Measurements from ENCODE around the gene STEAP1B. TPM values are rescaled to one million over a fixed set of nuclear protein-coding genes. Genes with fewer than 3 reads are reported as not detected.

STEAP1B gene
- total RNA-seq, 1 donor from 2014 or later: 0.30 TPM

GRCh38 chr7:22399546-22399945 lies 100.4 kb downstream of the STEAP1B start:
- peaks cover 9% of the 10 kb centered on the region for H3K4me1 Mint-ChIP-seq (ENCODE audit: low read depth)
- no peak for DNase-seq (ENCODE audit: low spot score)
- H3K4me3 Mint-ChIP-seq (ENCODE audit: low read depth): no peak overlapping the region
- no peak overlapping the region for H3K27ac Mint-ChIP-seq
- H3K36me3 Mint-ChIP-seq (ENCODE audit: low read depth): no peaks in the 10 kb centered on the region
- intact Hi-C loops (cut with micrococcal nuclease): no loop called here
- H3K9me3 Mint-ChIP-seq: no peaks in the 10 kb centered on the region
- peaks cover 11% of the 10 kb centered on the region for H3K27me3 Mint-ChIP-seq (ENCODE audit: low read depth)

GRCh38 chr7:22399091-22399490 lies 100.9 kb downstream of the STEAP1B start:
- Mint-ChIP-seq H3K27me3 (ENCODE audit: low read depth) (peaks cover 11% of the 10 kb centered on the region), H3K27ac (no peak overlapping the region), H3K4me1 (ENCODE audit: low read depth) (peaks cover 9% of the 10 kb centered on the region), H3K9me3 (no peaks in the 10 kb centered on the region), H3K36me3 (ENCODE audit: low read depth) (no peaks in the 10 kb centered on the region), H3K4me3 (ENCODE audit: low read depth) (no peak overlapping the region)
- intact Hi-C loops (cut with micrococcal nuclease): no loop called here
- no peak for DNase-seq (ENCODE audit: low spot score)

GRCh38 chr7:22397981-22398380 lies 102.0 kb downstream of the STEAP1B start:
- no peak overlapping the region for H3K4me3 Mint-ChIP-seq (ENCODE audit: low read depth)
- peaks cover 8% of the 10 kb centered on the region for H3K4me1 Mint-ChIP-seq (ENCODE audit: low read depth)
- H3K27me3 Mint-ChIP-seq (ENCODE audit: low read depth): peaks cover 14% of the 10 kb centered on the region
- no peaks in the 10 kb centered on the region for H3K36me3 Mint-ChIP-seq (ENCODE audit: low read depth)
- intact Hi-C loops (cut with micrococcal nuclease): no loop called here
- DNase-seq (ENCODE audit: low spot score): no peak
- no peak overlapping the region for H3K27ac Mint-ChIP-seq
- H3K9me3 Mint-ChIP-seq: no peaks in the 10 kb centered on the region

DNA sequence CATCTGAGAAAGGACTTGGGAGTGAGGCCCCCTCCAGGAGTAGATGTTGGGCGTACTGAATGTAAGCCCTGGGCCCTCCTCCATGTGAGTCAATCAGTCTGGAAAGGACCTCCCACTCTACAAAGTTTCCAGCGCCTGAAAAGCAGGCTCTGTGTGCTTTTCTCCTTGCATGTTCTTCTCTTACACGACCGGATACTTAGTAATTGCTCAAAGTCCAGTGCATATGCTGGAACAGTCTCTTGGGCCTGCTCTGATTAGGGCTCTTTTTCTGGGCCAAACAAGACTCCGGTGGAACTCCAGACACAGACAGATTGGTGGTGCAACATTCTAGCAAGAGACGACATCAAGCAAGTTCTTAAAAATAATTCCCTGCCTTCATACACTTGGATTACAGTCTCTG lies 104.8 kb downstream of the STEAP1B start:
- H3K27ac Mint-ChIP-seq: no peak overlapping the region

GRCh38 chr7:22394739-22395138 lies 105.2 kb downstream of the STEAP1B start:
- H3K27me3 Mint-ChIP-seq (ENCODE audit: low read depth): peaks cover 10% of the 10 kb centered on the region
- no peaks in the 10 kb centered on the region for H3K36me3 Mint-ChIP-seq (ENCODE audit: low read depth)
- H3K27ac Mint-ChIP-seq: no peak overlapping the region
- intact Hi-C loops (cut with micrococcal nuclease): no loop called here
- no peak for DNase-seq (ENCODE audit: low spot score)
- no peaks in the 10 kb centered on the region for H3K9me3 Mint-ChIP-seq
- H3K4me3 Mint-ChIP-seq (ENCODE audit: low read depth): no peak overlapping the region
- H3K4me1 Mint-ChIP-seq (ENCODE audit: low read depth): no peaks in the 10 kb centered on the region

More for the DNA sequence above, 104.8 kb downstream of the STEAP1B start:
- H3K9me3 Mint-ChIP-seq: no peaks in the 10 kb centered on the region
- DNase-seq (ENCODE audit: low spot score): no peak
- H3K27me3 Mint-ChIP-seq (ENCODE audit: low read depth): peaks cover 14% of the 10 kb centered on the region
- H3K4me1 Mint-ChIP-seq (ENCODE audit: low read depth): no peaks in the 10 kb centered on the region
- H3K36me3 Mint-ChIP-seq (ENCODE audit: low read depth): no peaks in the 10 kb centered on the region
- intact Hi-C loops (cut with micrococcal nuclease): no loop called here
- no peak overlapping the region for H3K4me3 Mint-ChIP-seq (ENCODE audit: low read depth)

- Mint-ChIP-seq H3K4me1 (ENCODE audit: low read depth) (no peaks in the 10 kb centered on the region), H3K9me3 (no peaks in the 10 kb centered on the region), H3K36me3 (ENCODE audit: low read depth) (no peaks in the 10 kb centered on the region), H3K27me3 (ENCODE audit: low read depth) (peaks cover 6% of the 10 kb centered on the region), H3K4me3 (ENCODE audit: low read depth) (no peak overlapping the region), H3K27ac (no peak overlapping the region)
- intact Hi-C loops (cut with micrococcal nuclease): no loop called here
- DNase-seq (ENCODE audit: low spot score): no peak
Observed at GRCh38 chr7:22393913-22394729, 105.9 kb downstream of the STEAP1B start.

- no peak for DNase-seq (ENCODE audit: low spot score)
- Mint-ChIP-seq H3K36me3 (ENCODE audit: low read depth) (no peaks in the 10 kb centered on the region), H3K4me3 (ENCODE audit: low read depth) (no peak overlapping the region), H3K9me3 (no peaks in the 10 kb centered on the region), H3K4me1 (ENCODE audit: low read depth) (no peaks in the 10 kb centered on the region), H3K27me3 (ENCODE audit: low read depth) (peaks cover 4% of the 10 kb centered on the region), H3K27ac (no peak overlapping the region)
- intact Hi-C loops (cut with micrococcal nuclease): no loop called here
Observed at GRCh38 chr7:22390516-22390915, 109.5 kb downstream of the STEAP1B start.

DNA sequence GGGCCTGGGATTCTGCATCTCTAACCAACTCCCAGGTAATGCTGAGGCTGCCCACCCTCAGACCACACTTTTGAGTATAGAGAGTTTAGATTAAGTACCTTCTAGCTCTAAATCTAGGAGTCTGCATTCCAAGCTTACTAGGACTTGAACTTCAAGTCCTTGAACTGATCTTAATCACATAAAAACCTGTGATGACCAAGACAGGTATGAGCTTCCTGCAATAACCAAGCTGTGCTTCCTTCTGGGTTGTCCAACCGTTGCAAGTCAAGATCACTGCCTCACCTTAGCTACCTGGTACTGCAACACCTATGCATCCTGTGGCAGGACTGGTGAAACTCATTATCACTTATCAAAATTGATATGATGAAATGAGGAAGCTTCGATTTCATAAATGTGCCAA lies 110.1 kb downstream of the STEAP1B start:
- H3K9me3 Mint-ChIP-seq: no peaks in the 10 kb centered on the region
- H3K27ac Mint-ChIP-seq: no peak overlapping the region
- H3K4me3 Mint-ChIP-seq (ENCODE audit: low read depth): no peak overlapping the region
- H3K4me1 Mint-ChIP-seq (ENCODE audit: low read depth): no peaks in the 10 kb centered on the region
- intact Hi-C loops (cut with micrococcal nuclease): no loop called here
- no peak for DNase-seq (ENCODE audit: low spot score)
- peaks cover 6% of the 10 kb centered on the region for H3K27me3 Mint-ChIP-seq (ENCODE audit: low read depth)
- H3K36me3 Mint-ChIP-seq (ENCODE audit: low read depth): no peaks in the 10 kb centered on the region

- H3K27me3 Mint-ChIP-seq (ENCODE audit: low read depth): peaks cover 9% of the 10 kb centered on the region
- no peaks in the 10 kb centered on the region for H3K4me1 Mint-ChIP-seq (ENCODE audit: low read depth)
- no peaks in the 10 kb centered on the region for H3K9me3 Mint-ChIP-seq
- no peak for DNase-seq (ENCODE audit: low spot score)
- no peaks in the 10 kb centered on the region for H3K36me3 Mint-ChIP-seq (ENCODE audit: low read depth)
- no peak overlapping the region for H3K4me3 Mint-ChIP-seq (ENCODE audit: low read depth)
- intact Hi-C loops (cut with micrococcal nuclease): no loop called here
- no peak overlapping the region for H3K27ac Mint-ChIP-seq
Observed at GRCh38 chr7:22387583-22387982, 112.4 kb downstream of the STEAP1B start.

DNA sequence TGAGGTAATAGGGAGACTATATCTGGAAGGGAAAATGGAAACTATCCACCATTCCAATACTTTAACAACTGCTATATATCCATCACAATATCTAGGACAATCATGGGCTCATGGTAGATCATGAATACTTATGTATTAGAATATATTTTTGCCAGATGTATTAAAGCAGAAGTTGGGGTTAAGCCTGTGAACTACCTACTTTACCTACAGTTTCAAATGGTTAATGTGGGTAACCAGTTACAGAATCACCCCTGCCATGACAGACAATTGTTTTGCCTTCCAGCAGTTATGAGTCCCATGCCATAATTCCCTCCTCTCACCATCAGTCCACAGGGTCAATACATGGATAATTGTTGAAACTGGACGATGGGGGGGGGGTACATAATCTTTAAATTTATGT lies 113.1 kb downstream of the STEAP1B start:
- no peaks in the 10 kb centered on the region for H3K36me3 Mint-ChIP-seq (ENCODE audit: low read depth)
- no peaks in the 10 kb centered on the region for H3K4me1 Mint-ChIP-seq (ENCODE audit: low read depth)
- no peaks in the 10 kb centered on the region for H3K9me3 Mint-ChIP-seq
- H3K4me3 Mint-ChIP-seq (ENCODE audit: low read depth): no peak overlapping the region
- H3K27me3 Mint-ChIP-seq (ENCODE audit: low read depth): peaks cover 10% of the 10 kb centered on the region
- intact Hi-C loops (cut with micrococcal nuclease): no loop called here
- no peak overlapping the region for H3K27ac Mint-ChIP-seq
- no peak for DNase-seq (ENCODE audit: low spot score)

DNA sequence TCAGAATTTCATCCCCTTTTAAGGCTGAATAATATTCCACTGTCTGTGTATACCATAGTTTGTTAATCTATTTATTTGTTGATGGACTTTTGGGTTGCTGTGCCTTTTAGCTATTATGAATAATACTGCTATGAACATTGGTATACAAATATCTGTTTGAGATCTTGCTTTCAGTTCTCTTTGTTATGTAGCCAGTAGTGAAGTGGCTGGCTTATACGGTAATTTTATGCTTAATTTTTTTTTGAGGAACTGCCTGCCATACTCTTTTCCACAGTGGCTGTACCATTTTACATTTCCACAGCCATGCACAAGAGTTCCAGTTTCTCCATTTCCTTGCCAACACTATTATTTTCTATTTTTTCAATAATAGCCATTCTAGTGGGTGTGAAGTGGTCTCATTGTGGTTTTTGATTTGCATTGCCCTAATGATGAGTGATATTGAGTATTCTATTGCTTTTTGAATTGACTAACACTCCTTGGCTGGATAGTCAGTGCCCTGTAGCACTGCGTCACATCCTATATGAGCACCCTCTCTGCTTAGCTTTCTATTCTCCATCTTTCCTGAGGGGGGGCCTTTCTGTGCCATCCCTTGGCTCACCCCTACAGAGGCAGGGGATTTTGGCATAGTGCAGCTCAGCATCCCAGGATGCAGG lies 113.7 kb downstream of the STEAP1B start:
- Mint-ChIP-seq H3K9me3 (no peaks in the 10 kb centered on the region), H3K27me3 (ENCODE audit: low read depth) (peaks cover 11% of the 10 kb centered on the region), H3K4me3 (ENCODE audit: low read depth) (no peak overlapping the region), H3K4me1 (ENCODE audit: low read depth) (no peaks in the 10 kb centered on the region), H3K27ac (no peak overlapping the region), H3K36me3 (ENCODE audit: low read depth) (no peaks in the 10 kb centered on the region)
- intact Hi-C loops (cut with micrococcal nuclease): no loop called here
- no peak for DNase-seq (ENCODE audit: low spot score)

DNA sequence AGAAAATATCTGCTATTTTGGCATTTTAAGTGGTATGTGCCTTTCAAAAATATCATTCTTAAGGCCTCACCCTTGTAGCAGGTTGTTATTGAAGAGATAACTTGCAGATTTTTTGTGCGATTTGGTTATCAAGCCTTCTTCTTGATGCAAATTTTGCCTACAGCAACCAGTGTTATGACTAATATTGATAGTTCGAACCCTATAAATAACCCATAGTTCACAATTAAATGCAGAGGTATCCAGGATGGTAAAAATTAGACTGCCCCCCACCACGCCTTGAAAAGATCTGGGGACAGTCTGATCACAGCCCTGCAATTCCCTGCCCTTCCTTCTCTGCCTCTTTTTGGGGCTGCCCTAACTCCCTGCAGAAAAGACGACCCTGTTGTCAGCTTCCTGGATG lies 114.7 kb downstream of the STEAP1B start:
- no peak overlapping the region for H3K4me3 Mint-ChIP-seq (ENCODE audit: low read depth)
- no peak overlapping the region for H3K27ac Mint-ChIP-seq
- H3K4me1 Mint-ChIP-seq (ENCODE audit: low read depth): no peaks in the 10 kb centered on the region
- H3K27me3 Mint-ChIP-seq (ENCODE audit: low read depth): peaks cover 13% of the 10 kb centered on the region
- intact Hi-C loops (cut with micrococcal nuclease): no loop called here
- H3K9me3 Mint-ChIP-seq: no peaks in the 10 kb centered on the region
- no peaks in the 10 kb centered on the region for H3K36me3 Mint-ChIP-seq (ENCODE audit: low read depth)
- no peak for DNase-seq (ENCODE audit: low spot score)

DNA sequence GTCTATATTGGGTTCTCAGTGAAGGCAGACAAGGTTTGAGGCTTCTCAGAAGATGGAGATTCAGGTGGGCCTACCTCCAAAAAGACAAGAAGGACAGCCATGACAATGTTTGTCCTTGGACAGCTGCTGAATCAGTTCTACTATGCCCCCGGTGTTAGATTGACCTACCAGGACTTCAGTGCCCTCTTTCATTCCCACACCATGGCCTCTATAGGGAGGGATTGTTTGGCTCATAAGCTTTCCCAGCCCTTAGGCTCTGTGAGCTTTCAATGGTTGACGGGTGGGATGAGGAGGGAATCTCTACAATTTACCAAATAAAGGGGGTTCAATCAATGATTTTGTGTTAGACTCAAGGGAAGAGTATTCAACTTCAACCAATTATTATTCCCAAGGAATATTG lies 119.7 kb downstream of the STEAP1B start:
- peaks cover 19% of the 10 kb centered on the region for H3K27me3 Mint-ChIP-seq (ENCODE audit: low read depth)
- H3K9me3 Mint-ChIP-seq: no peaks in the 10 kb centered on the region
- intact Hi-C loops (cut with micrococcal nuclease): no loop called here
- no peak overlapping the region for H3K4me3 Mint-ChIP-seq (ENCODE audit: low read depth)
- no peaks in the 10 kb centered on the region for H3K36me3 Mint-ChIP-seq (ENCODE audit: low read depth)
- no peak for DNase-seq (ENCODE audit: low spot score)
- H3K4me1 Mint-ChIP-seq (ENCODE audit: low read depth): no peaks in the 10 kb centered on the region
- H3K27ac Mint-ChIP-seq: no peak overlapping the region

Measured in activated T-helper 2 cell treated with anti-CD3 and anti-CD28 coated beads, Interferon-gamma antibody, Interleukin-2, Interleukin-4, amounts not matched to agents 10 μg/mL and 5 μg/mL and 100 μg/mL, durations not matched to agents 14 hours and 24 hours and 36 hours (primary cell).